OCI-LY3 (cell line): ENCODE data around the gene KRT80.

Source experiments
- H2AFZ ChIP-seq: fragments of 200-600, 300-600 bp; shearing (Covaris generic); 2 replicates; pipeline ENCODE4 v1.6.0; 2014; ENCODE audit warnings: antibody characterized with exemption, low read depth, low read length
- H3K27ac ChIP-seq: fragments of 200-600, 300-600 bp; sonication (generic); 2 replicates; pipeline ENCODE4 v1.5.1; 2014; ENCODE audit warnings: mild to moderate bottlenecking, low read length, moderate library complexity, mixed read lengths
- H3K27me3 ChIP-seq: fragments of 200-600, 300-600 bp; sonication (generic); 2 replicates; pipeline ENCODE4 v1.6.1; 2014; ENCODE audit warnings: low read depth, low read length, mixed read lengths
- H3K36me3 ChIP-seq: fragments of 200-600, 300-600 bp; sonication (generic); replicated peaks from 2 replicates; pipeline ENCODE3; 2014; ENCODE audit warnings: low read depth, low read length, mixed read lengths
- H3K4me1 ChIP-seq: fragments of 300-600, 200-600 bp; sonication (generic); 2 replicates; pipeline ENCODE4 v1.6.1; 2014; ENCODE audit warnings: low read length, mixed read lengths
- H3K4me2 ChIP-seq: fragments of 200-600, 300-600 bp; sonication (generic); 2 replicates; pipeline ENCODE4 v1.6.1; 2014; ENCODE audit warnings: low read length, mixed read lengths
- H3K4me3 ChIP-seq: fragments of 300-600, 200-600 bp; sonication (generic); 2 replicates; pipeline ENCODE4 v1.5.1; 2014; ENCODE audit warnings: antibody characterized with exemption, mild to moderate bottlenecking, low read length, moderate library complexity
- H3K79me2 ChIP-seq: fragments of 300-600, 200-600 bp; shearing (Covaris generic); 2 replicates; pipeline ENCODE4 v1.6.1; 2014; ENCODE audit warnings: mild to moderate bottlenecking, low read length, mixed read lengths
- H3K9ac ChIP-seq: fragments of 300-600, 200-600 bp; shearing (Covaris generic); 2 replicates; pipeline ENCODE4 v1.6.0; 2014; ENCODE audit warnings: mild to moderate bottlenecking, low read length, moderate library complexity
- H3K9me3 ChIP-seq: fragments of 200-600, 300-600 bp; shearing (Covaris generic); 2 replicates; pipeline ENCODE4 v1.6.1; 2014; ENCODE audit warnings: low read length, mixed read lengths; ENCODE audit not compliant: insufficient read depth
- H4K20me1 ChIP-seq: fragments of 200-600, 300-600 bp; sonication (generic); 2 replicates; pipeline ENCODE4 v1.6.1; 2016; ENCODE audit warnings: low read length, mixed read lengths; ENCODE audit not compliant: insufficient read depth
- EZH2phosphoT487 ChIP-seq: fragments of 200-600 bp; shearing (Covaris generic); IDR thresholded peaks from 2 replicates; pipeline ENCODE4 v1.6.1; 2018; ENCODE audit warnings: antibody characterized with exemption, mixed run types, low read depth
- TF ChIP-seq, protein P1 (sequence below): fragments of 200-600, 300-600 bp; sonication (generic); IDR thresholded peaks from 2 replicates; pipeline ENCODE4 v1.5.1; 2014; ENCODE audit warnings: antibody characterized with exemption, low read length, low read depth

KRT80 gene

DNA sequence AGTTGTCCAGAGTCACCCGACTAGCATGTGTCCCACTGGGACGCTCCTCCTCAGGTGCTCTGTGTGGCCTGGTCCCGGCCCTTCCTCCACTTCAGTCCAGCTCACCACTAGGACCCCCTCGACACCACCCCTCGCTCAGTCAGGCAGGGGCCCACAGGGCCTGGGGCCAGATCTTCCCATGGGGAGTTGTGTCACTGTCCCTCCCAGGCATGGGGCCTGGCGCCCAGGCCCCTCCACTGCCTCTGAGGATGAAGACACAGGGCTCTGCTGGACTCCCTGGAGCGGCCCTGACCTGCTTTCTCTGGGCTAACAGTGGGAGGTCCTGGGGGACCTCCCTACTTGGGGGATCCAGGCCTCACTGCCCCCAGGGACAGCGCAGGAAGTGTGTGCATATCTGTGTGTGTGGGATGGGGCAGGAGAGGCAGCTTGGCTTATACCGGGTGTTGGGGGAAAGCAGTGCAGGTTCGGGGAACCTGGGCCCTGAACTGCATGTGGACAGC, 43.8 kb downstream of the KRT80 start:
- H4K20me1 ChIP-seq: no peaks in the 10 kb centered on the region
- no peak overlapping the region for H2AFZ ChIP-seq
- H3K4me3 ChIP-seq: no peak overlapping the region
- no peaks in the 10 kb centered on the region for H3K9me3 ChIP-seq
- H3K27me3 ChIP-seq: no peaks in the 10 kb centered on the region
- no peaks in the 10 kb centered on the region for H3K79me2 ChIP-seq
- TF ChIP-seq EZH2phosphoT487: no peak
- TF ChIP-seq, protein P1, sequence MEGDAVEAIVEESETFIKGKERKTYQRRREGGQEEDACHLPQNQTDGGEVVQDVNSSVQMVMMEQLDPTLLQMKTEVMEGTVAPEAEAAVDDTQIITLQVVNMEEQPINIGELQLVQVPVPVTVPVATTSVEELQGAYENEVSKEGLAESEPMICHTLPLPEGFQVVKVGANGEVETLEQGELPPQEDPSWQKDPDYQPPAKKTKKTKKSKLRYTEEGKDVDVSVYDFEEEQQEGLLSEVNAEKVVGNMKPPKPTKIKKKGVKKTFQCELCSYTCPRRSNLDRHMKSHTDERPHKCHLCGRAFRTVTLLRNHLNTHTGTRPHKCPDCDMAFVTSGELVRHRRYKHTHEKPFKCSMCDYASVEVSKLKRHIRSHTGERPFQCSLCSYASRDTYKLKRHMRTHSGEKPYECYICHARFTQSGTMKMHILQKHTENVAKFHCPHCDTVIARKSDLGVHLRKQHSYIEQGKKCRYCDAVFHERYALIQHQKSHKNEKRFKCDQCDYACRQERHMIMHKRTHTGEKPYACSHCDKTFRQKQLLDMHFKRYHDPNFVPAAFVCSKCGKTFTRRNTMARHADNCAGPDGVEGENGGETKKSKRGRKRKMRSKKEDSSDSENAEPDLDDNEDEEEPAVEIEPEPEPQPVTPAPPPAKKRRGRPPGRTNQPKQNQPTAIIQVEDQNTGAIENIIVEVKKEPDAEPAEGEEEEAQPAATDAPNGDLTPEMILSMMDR: no peak
- H3K27ac ChIP-seq: no peak overlapping the region
- H3K4me2 ChIP-seq: no peak overlapping the region
- H3K36me3 ChIP-seq: no peaks in the 10 kb centered on the region
- no peaks in the 10 kb centered on the region for H3K4me1 ChIP-seq
- no peak overlapping the region for H3K9ac ChIP-seq

DNA sequence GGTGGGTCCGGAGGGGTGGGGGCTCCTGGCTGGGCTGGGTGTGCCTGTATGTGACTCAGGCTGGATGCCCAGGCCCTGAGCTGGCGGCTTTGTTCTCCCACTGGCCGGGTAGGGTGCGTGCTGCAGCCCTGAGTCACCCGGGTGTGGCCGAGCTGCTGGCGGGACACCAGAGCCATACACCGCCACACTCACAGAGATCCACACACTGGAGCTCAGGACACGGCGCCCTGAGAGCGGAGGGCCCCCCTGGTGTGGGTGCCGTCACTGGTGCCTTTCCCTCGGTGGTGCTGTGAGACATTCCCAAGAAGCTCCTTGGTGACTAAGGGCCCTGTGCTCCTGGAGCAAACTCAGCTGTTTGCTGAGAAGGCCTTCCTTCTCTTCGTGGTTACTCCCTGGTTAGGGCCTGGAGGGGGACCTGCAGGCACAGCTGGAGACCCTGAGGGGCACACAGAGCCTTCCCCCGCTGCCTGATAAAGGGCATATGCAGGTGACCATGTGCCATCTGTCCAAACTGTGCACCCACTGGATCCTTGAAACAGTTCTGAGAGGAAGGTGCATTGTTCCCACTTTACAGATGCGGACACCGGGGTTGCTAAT, 44.3 kb downstream of the KRT80 start:
- H3K4me3 ChIP-seq: no peak overlapping the region
- no peak overlapping the region for H2AFZ ChIP-seq
- no peaks in the 10 kb centered on the region for H3K36me3 ChIP-seq
- H3K27me3 ChIP-seq: no peaks in the 10 kb centered on the region
- no peaks in the 10 kb centered on the region for H3K79me2 ChIP-seq
- H3K9ac ChIP-seq: no peak overlapping the region
- no peaks in the 10 kb centered on the region for H3K9me3 ChIP-seq
- H3K4me1 ChIP-seq: no peaks in the 10 kb centered on the region
- no peak overlapping the region for H3K4me2 ChIP-seq
- no peak overlapping the region for H3K27ac ChIP-seq
- TF ChIP-seq, protein P1: no peak
- no peak for TF ChIP-seq EZH2phosphoT487
- no peaks in the 10 kb centered on the region for H4K20me1 ChIP-seq

GRCh38 chr12:52146822-52147366, 44.9 kb downstream of the KRT80 start:
- TF ChIP-seq EZH2phosphoT487: no peak
- H4K20me1 ChIP-seq: no peaks in the 10 kb centered on the region
- no peaks in the 10 kb centered on the region for H3K4me1 ChIP-seq
- no peaks in the 10 kb centered on the region for H3K27me3 ChIP-seq
- no peaks in the 10 kb centered on the region for H3K36me3 ChIP-seq
- no peak overlapping the region for H3K9ac ChIP-seq
- no peak overlapping the region for H3K27ac ChIP-seq
- H3K79me2 ChIP-seq: no peaks in the 10 kb centered on the region
- H2AFZ ChIP-seq: no peak overlapping the region
- H3K9me3 ChIP-seq: no peaks in the 10 kb centered on the region
- no peak overlapping the region for H3K4me3 ChIP-seq
- no peak overlapping the region for H3K4me2 ChIP-seq

- H3K4me1 ChIP-seq: no peaks in the 10 kb centered on the region
- no peak overlapping the region for H3K4me3 ChIP-seq
- H4K20me1 ChIP-seq: no peaks in the 10 kb centered on the region
- TF ChIP-seq, protein P1: no peak
- no peak for TF ChIP-seq EZH2phosphoT487
- H3K79me2 ChIP-seq: no peaks in the 10 kb centered on the region
- H2AFZ ChIP-seq: no peak overlapping the region
- H3K27ac ChIP-seq: no peak overlapping the region
- no peaks in the 10 kb centered on the region for H3K27me3 ChIP-seq
- no peak overlapping the region for H3K9ac ChIP-seq
- H3K36me3 ChIP-seq: no peaks in the 10 kb centered on the region
- no peak overlapping the region for H3K4me2 ChIP-seq
- H3K9me3 ChIP-seq: no peaks in the 10 kb centered on the region
Measured at GRCh38 chr12:52146089-52146821, 45.6 kb downstream of the KRT80 start.
